ENCODE data around the gene FREM1.
"Not testable (repeated sequence)": the region's sequence is repeated elsewhere in the genome, so short reads cannot be mapped to it uniquely, and the experiment has no call there.

The FREM1 gene

GRCh38 chr9:14909961-14910805 lies at the start of gene FREM1:
FREM1 (minus strand) TSS chr9:14910428; CDS start chr9:14868977, 41,451 bp downstream.
- DNase-seq = no peak

GRCh38 chr9:14958989-14959388 lies 48.8 kb upstream of the FREM1 start:
- DNase-seq = peak; percentile 21

DNA sequence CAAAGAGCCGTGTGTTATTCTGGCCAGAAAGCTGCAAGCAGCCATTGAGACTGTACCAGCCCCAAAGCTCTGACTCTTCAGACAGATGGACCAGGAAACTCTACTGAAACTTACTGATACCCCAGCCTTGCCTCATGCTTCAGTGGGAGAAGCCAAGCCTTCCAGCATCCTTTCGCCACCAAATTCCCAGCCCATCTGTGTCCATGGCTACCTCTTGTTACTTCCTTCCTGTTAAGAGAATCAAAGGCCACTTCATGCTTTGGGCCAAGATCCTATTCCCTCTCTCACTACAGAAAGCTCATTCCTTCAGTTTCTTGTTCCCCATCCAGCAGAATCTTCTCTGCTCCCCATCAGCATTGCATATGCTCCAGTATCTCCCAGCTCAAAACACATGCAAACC lies 46.9 kb upstream of the FREM1 start:
- DNase-seq = no peak

DNA sequence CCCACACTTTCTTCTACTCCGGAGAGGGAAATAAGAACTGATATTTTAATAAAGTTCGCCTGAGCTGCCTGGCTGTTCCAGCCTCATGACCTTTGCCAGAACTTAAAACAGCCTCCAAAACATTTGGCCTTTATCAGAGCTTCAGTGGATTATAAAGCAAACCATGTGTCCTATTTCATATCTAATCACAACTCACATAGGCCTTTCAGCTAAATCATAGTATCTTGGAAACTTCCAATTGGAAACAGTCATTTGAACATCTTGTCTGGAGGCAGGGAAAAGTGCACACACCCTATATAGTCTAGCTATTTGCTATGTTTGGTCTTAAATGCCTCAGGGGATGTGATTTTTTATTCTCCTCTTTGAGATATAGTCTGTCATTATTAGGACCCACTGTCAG lies 46.0 kb upstream of the FREM1 start:
- DNase-seq = no peak

GRCh38 chr9:14945351-14945750 lies 35.1 kb upstream of the FREM1 start:
- DNase-seq = no peak

DNA sequence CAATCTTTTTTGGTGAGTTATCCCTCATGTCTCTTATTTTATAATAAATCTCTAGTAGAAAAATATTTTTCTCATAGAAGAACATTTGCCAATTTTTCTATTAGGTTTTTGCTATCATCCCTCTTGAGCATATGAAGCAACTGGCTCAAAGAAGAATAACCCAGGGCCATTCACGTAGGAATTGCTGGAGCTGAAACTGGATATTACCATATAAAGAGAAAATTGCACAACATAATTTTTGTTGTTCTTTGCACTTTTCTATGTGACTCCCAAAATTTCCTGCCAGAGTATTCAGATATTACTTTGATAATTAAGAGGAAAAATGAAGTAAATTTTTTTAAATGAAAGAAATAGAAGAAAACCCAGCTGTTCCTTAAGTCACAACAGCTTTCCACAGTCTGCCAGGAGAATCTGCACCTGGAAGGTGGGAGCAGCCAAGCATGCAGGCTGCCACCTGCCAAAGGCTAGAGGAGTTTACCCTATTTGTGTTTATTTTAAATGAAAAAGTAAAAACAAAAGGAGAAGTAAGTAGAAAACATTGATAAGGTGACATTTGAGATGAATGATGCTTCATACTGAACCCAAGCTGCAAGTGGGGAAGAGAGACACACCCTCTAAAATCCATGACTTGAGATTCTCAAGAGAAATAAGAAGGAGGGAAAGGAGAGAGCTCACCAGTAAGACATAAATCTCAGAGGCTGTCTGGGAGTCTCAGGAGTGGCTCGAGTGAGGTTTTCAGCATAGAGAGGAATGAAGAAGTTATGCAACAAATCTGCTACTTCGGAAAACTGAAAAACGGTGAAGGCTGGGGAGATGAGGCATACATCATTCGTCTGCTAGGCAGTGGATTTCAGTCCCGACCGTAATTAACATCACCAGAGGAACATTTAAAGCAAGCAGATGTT lies 31.5 kb upstream of the FREM1 start:
- DNase-seq = no peak

- DNase-seq = no peak
These were observed 29.1 kb upstream of the FREM1 start for GRCh38 chr9:14939378-14939777.

GRCh38 chr9:14937216-14937615 lies 27.0 kb upstream of the FREM1 start:
- DNase-seq = no peak

GRCh38 chr9:14936491-14936890 lies 26.3 kb upstream of the FREM1 start:
- DNase-seq = no peak

DNA sequence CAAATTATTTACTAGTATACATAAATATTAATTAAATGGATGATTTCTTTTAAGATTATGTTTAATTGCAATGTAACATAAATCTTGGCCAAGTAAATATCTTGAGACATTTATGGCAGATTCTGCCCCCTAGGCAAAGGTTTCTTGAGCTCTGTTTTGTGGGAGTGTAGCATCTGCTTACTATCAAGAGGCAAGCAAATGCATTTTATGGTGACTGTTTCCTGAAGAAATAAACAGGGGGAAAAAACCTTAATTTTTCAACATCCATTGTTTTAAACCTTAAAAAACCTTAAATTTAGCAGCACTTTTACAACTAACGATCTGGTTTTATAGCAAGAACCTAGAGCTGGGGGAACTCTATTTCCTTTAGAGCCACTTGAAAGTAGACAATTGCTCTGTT lies 25.7 kb upstream of the FREM1 start:
- no peak for DNase-seq

DNA sequence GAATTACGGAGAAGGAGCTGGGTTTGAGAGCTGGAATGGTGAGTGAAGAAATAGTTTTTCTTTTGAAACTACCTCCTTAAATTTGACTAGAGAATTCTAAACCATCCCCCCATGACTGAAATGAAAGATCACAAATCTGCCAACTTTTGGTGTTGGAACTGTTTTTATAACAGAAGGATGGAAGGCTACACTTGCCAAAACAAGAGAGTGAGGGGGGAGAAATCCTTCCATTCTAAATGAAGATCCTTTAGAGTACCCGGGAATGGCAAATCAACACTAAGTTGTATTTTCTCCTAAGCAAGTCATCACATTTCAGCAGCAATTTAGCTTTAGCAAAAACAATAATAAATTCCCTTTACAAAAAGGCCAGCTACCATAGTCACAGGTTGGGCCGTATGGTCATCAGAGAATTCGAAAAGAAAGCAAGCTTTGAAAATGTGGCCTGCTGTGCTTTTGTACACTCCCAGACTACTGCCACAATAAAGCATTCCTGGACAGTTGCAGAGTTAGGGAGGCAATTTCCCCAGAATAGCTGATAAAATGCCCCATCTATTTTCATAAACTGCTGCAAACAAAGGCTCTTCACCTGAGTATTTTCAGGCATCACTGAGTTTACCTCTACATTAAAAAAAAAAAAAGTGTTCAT lies 25.0 kb upstream of the FREM1 start:
- DNase-seq = no peak

- DNase-seq = no peak
These were observed 22.4 kb upstream of the FREM1 start for GRCh38 chr9:14932641-14933040.

GRCh38 chr9:14932231-14932630 lies 22.0 kb upstream of the FREM1 start:
- no peak for DNase-seq

- DNase-seq = peak; percentile 79
These were observed 16.9 kb upstream of the FREM1 start for GRCh38 chr9:14926941-14927624.

DNA sequence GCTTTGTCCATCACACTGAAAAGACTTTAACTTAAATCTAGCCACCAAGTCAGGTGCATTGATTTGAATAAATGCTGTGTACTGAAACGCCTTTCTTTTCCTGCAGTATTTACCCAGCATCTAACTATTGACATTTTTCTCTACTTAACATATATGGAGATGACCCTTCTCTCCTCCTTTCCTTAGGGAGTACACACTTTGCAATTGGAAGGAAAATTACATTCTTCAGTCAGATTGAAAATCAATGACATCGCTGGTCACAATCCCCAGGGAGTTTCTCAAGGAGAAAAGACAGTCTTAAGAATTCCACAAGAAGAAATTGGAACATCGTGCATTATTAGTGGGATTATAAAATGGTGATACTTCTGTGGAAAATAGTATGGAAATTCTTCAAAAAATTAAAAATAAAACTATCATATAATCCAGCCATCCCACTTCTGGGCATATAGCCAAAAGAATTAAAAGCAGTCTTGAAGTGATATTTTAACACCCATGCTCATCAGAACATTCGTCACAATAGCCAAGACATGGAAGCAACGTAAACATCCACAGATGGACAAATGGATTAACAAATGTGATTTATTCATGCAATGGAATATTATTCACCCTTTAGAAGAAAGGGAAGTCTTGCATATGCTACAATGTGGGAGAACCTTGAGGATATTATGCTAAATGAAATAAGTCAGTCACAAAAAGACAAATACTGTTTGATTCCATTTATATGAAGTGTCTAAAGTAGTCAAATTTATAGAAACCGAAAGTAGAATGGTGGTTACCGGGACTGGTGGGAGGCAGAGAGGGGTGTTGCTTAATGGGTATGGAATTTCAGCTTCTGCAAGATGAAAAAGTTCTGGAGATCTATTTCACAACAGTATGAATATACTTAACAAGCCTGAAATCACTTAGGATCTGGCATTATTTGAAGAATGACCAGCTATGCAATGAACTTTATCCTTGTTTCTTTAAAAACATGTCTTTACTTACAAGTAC lies 14.3 kb upstream of the FREM1 start:
- DNase-seq = peak; percentile 62

GRCh38 chr9:14923701-14924100 lies 13.5 kb upstream of the FREM1 start:
- no peak for DNase-seq

DNA sequence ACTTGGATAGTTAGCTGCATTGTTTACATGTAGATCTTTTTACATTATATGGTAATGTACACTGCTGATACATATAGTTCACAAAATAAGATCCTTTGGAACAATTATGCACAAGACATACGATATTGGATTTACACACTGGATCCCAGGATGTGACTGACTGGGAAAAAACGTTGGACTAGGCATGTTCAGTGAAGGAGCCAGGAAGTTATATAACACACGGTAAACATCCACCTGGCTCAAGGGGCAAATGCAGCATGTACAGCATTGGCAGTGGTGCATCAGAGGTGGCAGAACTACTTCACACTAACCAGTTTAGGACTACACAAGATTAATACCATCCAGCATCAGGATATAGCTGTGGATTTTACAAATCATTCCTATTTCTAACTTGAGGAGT lies 10.6 kb upstream of the FREM1 start:
- not testable (repeated sequence) for DNase-seq

- DNase-seq = no peak
These were observed 3.1 kb upstream of the FREM1 start for GRCh38 chr9:14913366-14913765.

- no peak for DNase-seq
These were observed 2.6 kb upstream of the FREM1 start for GRCh38 chr9:14912859-14913258.

DNA sequence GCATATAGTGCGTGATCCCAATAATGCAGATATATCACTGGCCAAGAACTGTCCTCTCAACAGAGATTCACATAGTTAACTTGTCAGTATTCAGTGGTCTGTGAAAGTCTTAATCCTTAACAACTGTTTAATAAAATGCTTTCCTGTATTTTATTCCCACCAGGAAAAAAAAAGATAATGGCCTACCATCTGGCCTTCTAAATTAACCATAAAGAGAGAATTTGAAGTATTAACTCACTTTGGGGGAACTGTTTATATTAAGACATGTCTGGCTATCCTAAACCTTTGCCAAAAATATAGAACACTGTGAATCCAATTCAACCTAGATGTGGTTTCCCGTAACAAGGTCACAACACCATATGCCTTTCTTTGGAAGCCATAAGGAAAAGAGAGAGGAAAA lies 818 bp upstream of the FREM1 start:
- no peak for DNase-seq

DNA sequence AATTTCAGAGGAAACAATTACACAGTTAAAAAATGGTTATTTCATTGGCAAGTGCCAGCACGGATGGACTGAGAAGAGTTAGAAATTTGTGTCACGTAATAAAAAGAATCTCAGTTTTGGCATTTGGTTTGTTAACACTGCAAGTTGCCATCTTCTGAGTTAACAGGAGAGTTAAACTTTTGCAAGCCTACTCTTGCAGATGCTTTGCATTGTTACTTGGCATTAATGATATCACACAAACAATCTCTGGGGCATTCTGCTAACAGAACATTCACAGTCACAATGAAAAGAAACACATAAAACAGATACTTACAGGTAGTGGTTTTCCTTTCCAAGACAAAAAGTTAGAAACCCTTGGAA lies 647 bp downstream of the FREM1 start:
- DNase-seq = no peak

GRCh38 chr9:14909181-14909580 lies 1.0 kb downstream of the FREM1 start:
- no peak for DNase-seq

Measured in OCI-M1 (cell line).